Measurements from ENCODE around the gene DUSP2. TPM values are rescaled to one million over a fixed set of nuclear protein-coding genes. Genes with fewer than 3 reads are reported as not detected.

DUSP2 gene
- 100 to 1,000 TPM; 248 to 407 TPM for total RNA-seq

- Mint-ChIP-seq H3K27ac (peak within 1 kb of the TSS; percentile 99), H3K36me3 (ENCODE audit: low read depth) (peaks cover 36% of the 10 kb centered on the region), H3K9me3 (ENCODE audit: low read depth) (no peaks in the 10 kb centered on the region), H3K27me3 (no peaks in the 10 kb centered on the region), H3K4me3 (peak within 1 kb of the TSS; percentile 97), H3K4me1 (peaks cover 57% of the 10 kb centered on the region)
- DNase-seq (peak; percentile 97), ATAC-seq (peak; percentile 45)
- intact Hi-C loops (cut with DNase I, micrococcal nuclease), result loop anchor here (1.0 to 5.0 kb wide), 10 partner anchors 19 to 1517 kb away; partner anchors contain the start of genes ACTR1B (in 1 of the 2), ARID5A (in 1 of the 2), CIAO1 (in 1 of the 2) and NCAPH (in 1 of the 2)
- POLR2A ChIA-PET, result interaction anchor here (0.6 to 12.9 kb wide), 6 partner anchors 13 to 382 kb away, joined by 3 to 136 read pairs (median 62); partner anchors contain the start of gene STARD7
- CTCF ChIA-PET, result interaction anchor here (1.3 to 17.4 kb wide), 3 partner anchors 12 to 29 kb away, joined by 5 to 347 read pairs (median 18); no protein-coding TSS in a partner anchor
Observed at GRCh38 chr2:96145036-96145847, at the start of gene DUSP2. DUSP2 (minus strand) TSS chr2:96145440; CDS start chr2:96145354, 86 bp downstream.

- CTCF ChIA-PET, result interaction anchor here (0.8 to 1.7 kb wide), 3 partner anchors 18 to 200 kb away, joined by 3 to 4 read pairs (median 4); partner anchors contain the start of gene ADRA2B
- POLR2A ChIA-PET, result no interaction called here
- Mint-ChIP-seq H3K9me3 (ENCODE audit: low read depth) (no peaks in the 10 kb centered on the region), H3K4me3 (no peak overlapping the region), H3K27me3 (no peaks in the 10 kb centered on the region), H3K4me1 (peaks cover 6% of the 10 kb centered on the region), H3K27ac (peak overlapping the region; percentile 13), H3K36me3 (ENCODE audit: low read depth) (peaks cover 46% of the 10 kb centered on the region)
- ATAC-seq (no peak), DNase-seq (no peak)
- intact Hi-C loops (cut with DNase I, micrococcal nuclease), result no loop called here
Observed at GRCh38 chr2:96191937-96192670, 46.9 kb upstream of the DUSP2 start.

- H3K27ac Mint-ChIP-seq, result no peak overlapping the region
- no peak overlapping the region for H3K4me3 Mint-ChIP-seq
- no peaks in the 10 kb centered on the region for H3K27me3 Mint-ChIP-seq
- ATAC-seq (no peak), DNase-seq (no peak)
- intact Hi-C loops (cut with DNase I, micrococcal nuclease), result no loop called here
- CTCF ChIA-PET, result interaction anchor here (0.7 to 1.2 kb wide), 3 partner anchors 29 to 72 kb away, joined by 3 read pairs; no protein-coding TSS in a partner anchor
- no peaks in the 10 kb centered on the region for H3K4me1 Mint-ChIP-seq
- no peaks in the 10 kb centered on the region for H3K9me3 Mint-ChIP-seq (ENCODE audit: low read depth)
- POLR2A ChIA-PET, result no interaction called here
- H3K36me3 Mint-ChIP-seq (ENCODE audit: low read depth), result peaks cover 60% of the 10 kb centered on the region
Observed at GRCh38 chr2:96188821-96189526, 43.7 kb upstream of the DUSP2 start.

- Mint-ChIP-seq H3K4me1 (no peaks in the 10 kb centered on the region), H3K4me3 (no peak overlapping the region), H3K27me3 (no peaks in the 10 kb centered on the region), H3K27ac (no peak overlapping the region), H3K9me3 (ENCODE audit: low read depth) (no peaks in the 10 kb centered on the region), H3K36me3 (ENCODE audit: low read depth) (peaks cover 41% of the 10 kb centered on the region)
- ATAC-seq (no peak), DNase-seq (no peak)
- CTCF ChIA-PET, result interaction anchor here (0.8 to 1.9 kb wide), 2 partner anchors 12 to 48 kb away, joined by 3 to 11 read pairs; partner anchors contain the start of gene ASTL
- POLR2A ChIA-PET, result no interaction called here
- intact Hi-C loops (cut with DNase I, micrococcal nuclease), result no loop called here
Observed at GRCh38 chr2:96186562-96186961, 41.3 kb upstream of the DUSP2 start.

GRCh38 chr2:96185516-96185915 lies 40.3 kb upstream of the DUSP2 start:
- CTCF ChIA-PET, result interaction anchor here (0.6 to 1.6 kb wide), 3 partner anchors 11 to 69 kb away, joined by 3 to 5 read pairs (median 4); partner anchors contain the start of gene ASTL
- Mint-ChIP-seq H3K27ac (peak overlapping the region; percentile 49), H3K4me1 (no peaks in the 10 kb centered on the region), H3K27me3 (no peaks in the 10 kb centered on the region), H3K9me3 (ENCODE audit: low read depth) (no peaks in the 10 kb centered on the region), H3K36me3 (ENCODE audit: low read depth) (peaks cover 36% of the 10 kb centered on the region), H3K4me3 (no peak overlapping the region)
- intact Hi-C loops (cut with DNase I, micrococcal nuclease), result no loop called here
- no peak for DNase-seq
- no peak for ATAC-seq
- POLR2A ChIA-PET, result no interaction called here

GRCh38 chr2:96184989-96185388 lies 39.7 kb upstream of the DUSP2 start:
- Mint-ChIP-seq H3K36me3 (ENCODE audit: low read depth) (peaks cover 36% of the 10 kb centered on the region), H3K9me3 (ENCODE audit: low read depth) (no peaks in the 10 kb centered on the region), H3K27ac (peak overlapping the region; percentile 49), H3K27me3 (no peaks in the 10 kb centered on the region), H3K4me3 (no peak overlapping the region), H3K4me1 (no peaks in the 10 kb centered on the region)
- intact Hi-C loops (cut with DNase I, micrococcal nuclease), result no loop called here
- POLR2A ChIA-PET, result no interaction called here
- CTCF ChIA-PET, result interaction anchor here (0.5 to 1.6 kb wide), 4 partner anchors 11 to 164 kb away, joined by 3 to 5 read pairs (median 4); partner anchors contain the start of gene ASTL
- no peak for DNase-seq
- no peak for ATAC-seq

- ChIA-PET POLR2A (no interaction called here), CTCF (interaction anchor here (0.5 kb wide), 1 partner anchor 165 kb away, joined by 4 read pairs; no protein-coding TSS in a partner anchor)
- no peak for ATAC-seq
- Mint-ChIP-seq H3K4me3 (no peak overlapping the region), H3K9me3 (ENCODE audit: low read depth) (no peaks in the 10 kb centered on the region), H3K4me1 (no peaks in the 10 kb centered on the region), H3K27ac (no peak overlapping the region), H3K27me3 (no peaks in the 10 kb centered on the region), H3K36me3 (ENCODE audit: low read depth) (peaks cover 33% of the 10 kb centered on the region)
- DNase-seq, result no peak
- intact Hi-C loops (cut with DNase I, micrococcal nuclease), result no loop called here
Observed at GRCh38 chr2:96184188-96184587, 38.9 kb upstream of the DUSP2 start.

- DNase-seq (no peak), ATAC-seq (peak; percentile 19)
- Mint-ChIP-seq H3K4me1 (no peaks in the 10 kb centered on the region), H3K27me3 (no peaks in the 10 kb centered on the region), H3K9me3 (ENCODE audit: low read depth) (no peaks in the 10 kb centered on the region), H3K27ac (no peak overlapping the region), H3K36me3 (ENCODE audit: low read depth) (peaks cover 24% of the 10 kb centered on the region), H3K4me3 (no peak overlapping the region)
- ChIA-PET POLR2A (no interaction called here), CTCF (interaction anchor here (1.0 to 1.5 kb wide), 3 partner anchors 20 to 43 kb away, joined by 3 to 7 read pairs (median 3); partner anchors contain the start of gene ASTL)
- intact Hi-C loops (cut with DNase I, micrococcal nuclease), result loop anchor here in 1 of 2 experiments (2.0 kb wide), 1 partner anchor 13 kb away; no protein-coding TSS in a partner anchor
Observed at GRCh38 chr2:96181529-96181928, 36.3 kb upstream of the DUSP2 start.

GRCh38 chr2:96180521-96180920 lies 35.3 kb upstream of the DUSP2 start:
- H3K27me3 Mint-ChIP-seq, result no peaks in the 10 kb centered on the region
- ATAC-seq, result peak; percentile 49
- no peaks in the 10 kb centered on the region for H3K9me3 Mint-ChIP-seq (ENCODE audit: low read depth)
- DNase-seq, result no peak
- POLR2A ChIA-PET, result no interaction called here
- intact Hi-C loops (cut with DNase I, micrococcal nuclease), result loop anchor here in 1 of 2 experiments (2.0 kb wide), 1 partner anchor 14 kb away; no protein-coding TSS in a partner anchor
- no peak overlapping the region for H3K4me3 Mint-ChIP-seq
- no peaks in the 10 kb centered on the region for H3K4me1 Mint-ChIP-seq
- H3K36me3 Mint-ChIP-seq (ENCODE audit: low read depth), result peaks cover 15% of the 10 kb centered on the region
- CTCF ChIA-PET, result interaction anchor here (0.6 to 1.6 kb wide), 6 partner anchors 9 to 298 kb away, joined by 3 to 7 read pairs (median 4); partner anchors contain the start of gene ASTL
- no peak overlapping the region for H3K27ac Mint-ChIP-seq

GRCh38 chr2:96180002-96180401 lies 34.8 kb upstream of the DUSP2 start:
- no peaks in the 10 kb centered on the region for H3K4me1 Mint-ChIP-seq
- ChIA-PET POLR2A (no interaction called here), CTCF (interaction anchor here (0.6 to 1.6 kb wide), 5 partner anchors 10 to 41 kb away, joined by 3 to 7 read pairs (median 4); partner anchors contain the start of gene ASTL)
- H3K27me3 Mint-ChIP-seq, result no peaks in the 10 kb centered on the region
- peaks cover 10% of the 10 kb centered on the region for H3K36me3 Mint-ChIP-seq (ENCODE audit: low read depth)
- intact Hi-C loops (cut with DNase I, micrococcal nuclease), result loop anchor here in 1 of 2 experiments (2.0 kb wide), 1 partner anchor 15 kb away; no protein-coding TSS in a partner anchor
- ATAC-seq (no peak), DNase-seq (no peak)
- H3K4me3 Mint-ChIP-seq, result no peak overlapping the region
- H3K27ac Mint-ChIP-seq, result no peak overlapping the region
- no peaks in the 10 kb centered on the region for H3K9me3 Mint-ChIP-seq (ENCODE audit: low read depth)

All from activated CD4-positive, alpha-beta T cell treated with anti-CD3 and anti-CD28 coated beads for 36 hours (primary cell).